Adipocyte (in vitro differentiated cells): ENCODE measurements around the gene CTTNBP2NL.

Experiments used
- DNase-seq: peaks from one replicate; pipeline ENCODE4 v3.0.0-alpha.2; 2015; ENCODE audit warnings: low read depth
- H3K27me3 ChIP-seq: replicated peaks from 2 replicates; pipeline ENCODE4 v1.7.0; 2013; ENCODE audit warnings: mild to moderate bottlenecking, low read length, moderate library complexity; ENCODE audit not compliant: control insufficient read depth, insufficient read depth
- H3K36me3 ChIP-seq: 2 replicates; pipeline ENCODE4 v1.7.0; 2013; ENCODE audit warnings: low read length, mild to moderate bottlenecking, moderate library complexity; ENCODE audit not compliant: control insufficient read depth, insufficient read depth, severe bottlenecking
- H3K4me1 ChIP-seq: 2 replicates; pipeline ENCODE4 v1.7.0; 2013; ENCODE audit warnings: mild to moderate bottlenecking, low read length, moderate library complexity; ENCODE audit not compliant: control insufficient read depth, insufficient read depth
- H3K4me3 ChIP-seq: 2 replicates; pipeline ENCODE4 v1.7.0; 2013; ENCODE audit warnings: mild to moderate bottlenecking, low read length, moderate library complexity
- H3K9ac ChIP-seq: 2 replicates; pipeline ENCODE4 v1.7.0; 2013; ENCODE audit warnings: mild to moderate bottlenecking, low read length, moderate library complexity
- H3K9me3 ChIP-seq: 2 replicates; pipeline ENCODE4 v1.7.0; 2013; ENCODE audit warnings: mild to moderate bottlenecking, low read length, moderate library complexity; ENCODE audit not compliant: control insufficient read depth

CTTNBP2NL gene

DNA sequence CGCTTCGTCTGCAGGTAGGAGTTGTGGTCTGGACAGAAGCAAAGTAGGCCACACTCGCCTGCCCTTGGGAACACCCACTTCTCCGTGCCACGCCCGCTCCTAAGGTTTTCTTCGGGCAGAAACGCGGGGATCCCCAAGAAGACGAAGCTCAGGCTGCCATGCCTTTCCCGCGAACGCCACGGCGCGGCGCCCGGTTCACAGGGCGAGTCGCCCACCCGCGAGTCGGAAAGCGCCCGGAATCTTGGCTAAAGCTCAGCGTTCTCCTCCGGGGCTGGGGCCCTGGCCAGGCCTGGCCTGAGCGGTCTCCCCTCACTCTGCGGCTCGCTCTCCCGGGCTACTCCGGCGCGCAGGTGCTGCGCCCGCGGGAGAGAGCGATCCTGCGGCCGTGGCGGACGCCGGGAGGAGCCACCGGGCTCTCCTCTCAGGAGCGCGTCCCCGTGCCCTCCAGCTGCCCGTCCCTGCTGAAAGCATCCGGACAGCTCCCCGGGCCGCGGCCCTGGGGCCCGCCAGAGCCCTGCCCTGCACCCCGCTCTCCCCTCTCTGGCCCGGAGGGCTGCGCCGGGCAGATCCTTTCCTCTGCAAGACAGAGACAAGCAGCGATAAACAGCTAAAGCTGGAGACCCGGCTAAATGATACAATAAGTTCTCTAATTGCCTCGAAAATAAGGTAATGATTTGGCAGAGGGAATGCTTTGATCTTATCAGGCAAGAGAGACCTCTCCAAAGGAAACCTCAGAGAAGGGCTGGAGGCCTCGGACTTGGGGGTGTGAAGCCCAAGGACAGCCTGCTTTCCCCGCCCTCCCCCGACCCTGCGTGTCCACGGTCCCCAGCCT is 106.0 kb downstream of the CTTNBP2NL start:
- peaks cover 15% of the 10 kb centered on the region for H3K27me3 ChIP-seq
- no peaks in the 10 kb centered on the region for H3K9me3 ChIP-seq
- H3K36me3 ChIP-seq: no peaks in the 10 kb centered on the region
- peak overlapping the region; percentile 67 for H3K9ac ChIP-seq
- peak overlapping the region; percentile 80 for H3K4me3 ChIP-seq
- peaks cover 12% of the 10 kb centered on the region for H3K4me1 ChIP-seq
- peak; percentile 93 for DNase-seq

DNA sequence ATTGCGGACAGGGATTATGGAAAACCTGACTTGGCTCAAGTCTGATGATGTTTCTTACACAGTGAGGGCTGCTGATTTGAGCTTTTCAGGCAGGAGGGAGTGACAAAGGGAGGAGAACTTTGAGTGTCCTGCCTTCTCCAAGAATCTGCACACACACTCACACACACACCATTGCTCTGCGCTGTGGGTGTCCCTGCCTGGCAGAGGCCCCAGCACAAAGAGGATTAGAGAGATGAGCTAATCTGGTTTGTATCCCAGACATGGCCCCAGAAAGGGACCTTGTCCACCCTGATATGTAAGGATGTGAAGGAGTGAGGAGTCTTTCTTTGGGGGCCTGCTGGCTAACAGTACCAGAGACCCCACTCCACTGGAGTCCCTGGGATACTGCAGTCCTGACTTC is 106.8 kb downstream of the CTTNBP2NL start:
- peak overlapping the region; percentile 80 for H3K4me3 ChIP-seq
- peak; percentile 35 for DNase-seq
- H3K36me3 ChIP-seq: no peaks in the 10 kb centered on the region
- no peaks in the 10 kb centered on the region for H3K9me3 ChIP-seq
- H3K4me1 ChIP-seq: peaks cover 13% of the 10 kb centered on the region
- H3K9ac ChIP-seq: peak overlapping the region; percentile 67
- H3K27me3 ChIP-seq: peaks cover 23% of the 10 kb centered on the region

DNA sequence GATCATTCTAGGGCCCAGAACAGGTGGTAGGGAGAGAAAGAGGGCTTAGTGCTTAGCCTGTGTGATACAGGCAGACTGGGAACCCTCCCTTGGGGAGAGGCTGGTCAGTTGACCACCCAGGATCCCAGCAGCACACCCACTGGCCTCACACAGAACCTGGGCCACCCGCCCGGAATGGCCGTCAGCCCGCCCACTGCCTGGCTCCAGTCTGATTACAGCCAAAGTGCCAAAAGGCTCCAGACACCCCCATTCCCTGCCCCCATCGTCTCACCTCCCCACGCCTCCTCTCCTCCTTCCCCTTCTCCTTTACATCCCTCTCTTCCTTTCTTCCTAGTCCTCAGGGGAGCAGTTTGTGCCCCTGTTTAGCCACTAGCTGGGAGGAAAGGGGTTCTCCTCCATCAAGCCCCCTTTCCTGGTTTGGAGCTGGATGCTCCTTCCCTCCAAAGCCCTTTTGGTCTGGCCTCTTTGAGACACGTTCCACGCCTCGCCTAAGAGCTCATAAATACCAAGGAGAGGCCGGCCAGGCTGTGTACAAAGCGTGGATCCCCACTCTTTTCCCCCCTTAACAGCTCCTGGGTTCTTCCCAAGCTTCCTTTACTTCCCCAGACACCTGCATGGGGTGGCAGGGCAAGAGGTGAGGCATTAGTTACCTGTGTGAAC is 108.1 kb downstream of the CTTNBP2NL start:
- H3K9me3 ChIP-seq: no peaks in the 10 kb centered on the region
- peaks cover 19% of the 10 kb centered on the region for H3K4me1 ChIP-seq
- H3K9ac ChIP-seq: no peak overlapping the region
- DNase-seq: no peak
- H3K4me3 ChIP-seq: no peak overlapping the region
- peaks cover 31% of the 10 kb centered on the region for H3K27me3 ChIP-seq
- H3K36me3 ChIP-seq: no peaks in the 10 kb centered on the region

DNA sequence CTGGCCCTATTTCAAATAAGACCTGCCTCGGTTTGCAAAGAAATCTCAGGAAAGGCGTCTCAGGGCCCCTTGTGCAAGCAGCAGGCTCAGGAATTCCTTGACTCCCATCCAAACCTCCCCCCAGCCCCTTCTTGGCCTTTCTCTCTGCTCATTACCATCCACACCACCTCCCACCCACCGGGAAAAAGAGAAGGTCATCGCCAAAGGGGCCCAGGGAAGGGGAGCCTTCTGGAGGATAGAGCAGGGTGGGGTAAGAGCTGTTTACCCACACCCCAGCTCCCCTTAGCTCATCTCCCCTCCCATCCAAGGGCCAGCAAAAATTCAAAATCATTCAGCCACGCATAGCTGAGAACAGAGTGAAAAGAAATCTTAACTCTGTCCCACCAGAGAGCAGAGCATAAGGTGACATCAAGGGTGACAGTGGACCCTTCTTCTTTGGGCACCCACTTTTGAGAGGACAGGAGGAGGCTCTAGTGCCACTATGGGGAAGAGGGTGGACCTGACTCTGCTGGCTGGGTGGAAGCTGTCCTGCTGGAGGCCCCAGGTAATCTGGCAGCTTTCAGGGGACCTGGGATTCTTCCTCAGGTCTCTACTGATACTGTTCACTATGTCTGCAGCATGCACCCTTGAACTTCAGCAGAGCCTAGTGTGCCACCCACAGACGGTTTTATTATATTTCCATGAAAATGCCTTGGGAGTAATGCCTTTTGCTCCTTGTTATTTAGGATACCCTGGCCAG is 108.8 kb downstream of the CTTNBP2NL start:
- H3K27me3 ChIP-seq: peaks cover 31% of the 10 kb centered on the region
- no peaks in the 10 kb centered on the region for H3K36me3 ChIP-seq
- H3K4me3 ChIP-seq: no peak overlapping the region
- no peaks in the 10 kb centered on the region for H3K9me3 ChIP-seq
- H3K9ac ChIP-seq: no peak overlapping the region
- H3K4me1 ChIP-seq: peaks cover 19% of the 10 kb centered on the region
- no peak for DNase-seq

DNA sequence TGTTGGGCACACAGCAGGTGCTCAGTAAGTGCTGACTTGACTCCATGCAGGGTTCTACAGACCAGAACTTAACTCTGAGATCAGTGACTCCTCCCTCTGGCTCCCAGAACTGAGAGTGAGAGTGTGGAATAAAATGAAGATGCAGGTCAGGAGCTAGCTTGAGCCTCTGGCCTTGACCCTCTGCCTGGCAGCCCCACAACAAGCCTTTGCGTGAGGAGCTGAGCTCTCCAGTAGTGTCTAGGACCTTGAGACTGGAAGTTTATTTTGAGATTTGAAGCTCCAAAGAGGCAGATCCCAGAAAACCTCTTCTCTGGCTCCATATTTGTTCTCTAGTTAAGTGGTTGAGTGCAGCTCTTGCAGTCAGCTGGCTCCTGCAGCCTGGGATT is 109.4 kb downstream of the CTTNBP2NL start:
- H3K9me3 ChIP-seq: no peaks in the 10 kb centered on the region
- H3K27me3 ChIP-seq: peaks cover 31% of the 10 kb centered on the region
- H3K9ac ChIP-seq: no peak overlapping the region
- DNase-seq: no peak
- H3K4me3 ChIP-seq: no peak overlapping the region
- no peaks in the 10 kb centered on the region for H3K36me3 ChIP-seq
- peaks cover 19% of the 10 kb centered on the region for H3K4me1 ChIP-seq

DNA sequence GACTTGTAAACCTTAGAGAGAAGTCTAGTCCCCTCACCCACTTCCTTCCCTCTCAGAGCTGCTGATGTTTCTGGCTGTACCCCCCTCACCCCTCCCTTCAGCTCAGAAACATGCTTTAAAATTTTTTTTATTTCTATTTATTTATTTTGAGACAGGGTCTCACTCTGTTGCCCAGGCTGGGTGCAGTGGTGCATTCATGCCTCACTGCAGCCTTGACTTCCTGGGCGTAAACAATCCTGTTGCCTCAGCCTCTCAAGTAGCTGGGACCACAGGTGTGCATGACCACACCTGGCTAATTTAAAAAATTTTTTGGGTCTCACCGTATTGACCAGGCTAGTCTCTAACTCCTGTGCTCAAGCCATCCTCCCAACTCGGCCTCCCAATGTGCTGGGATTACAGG is 109.9 kb downstream of the CTTNBP2NL start:
- Histone ChIP-seq H3K4me1 (peaks cover 19% of the 10 kb centered on the region), H3K36me3 (no peaks in the 10 kb centered on the region), H3K9ac (no peak overlapping the region), H3K9me3 (no peaks in the 10 kb centered on the region), H3K27me3 (peaks cover 31% of the 10 kb centered on the region), H3K4me3 (no peak overlapping the region)
- DNase-seq: no peak

DNA sequence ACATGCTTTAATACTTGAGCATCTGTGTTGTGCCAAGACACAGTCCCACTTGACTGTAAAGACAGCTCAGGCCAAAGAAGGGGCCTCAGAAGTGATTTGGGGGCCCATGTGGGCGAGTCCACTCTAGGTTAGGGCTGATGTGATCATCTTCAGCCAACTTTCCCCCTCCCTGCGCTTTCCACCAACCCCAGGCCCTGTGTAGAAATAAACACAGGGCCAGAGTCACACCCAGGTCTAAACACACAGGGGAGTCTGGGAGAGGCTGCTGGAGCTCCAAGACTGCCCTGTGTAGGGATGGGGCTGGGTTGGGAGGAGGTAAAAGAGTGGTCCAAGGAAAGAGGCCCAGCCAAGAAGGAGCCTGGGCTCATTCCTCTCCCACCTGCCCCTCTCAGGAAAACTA is 110.3 kb downstream of the CTTNBP2NL start:
- Histone ChIP-seq H3K36me3 (no peaks in the 10 kb centered on the region), H3K4me1 (peaks cover 19% of the 10 kb centered on the region), H3K4me3 (no peak overlapping the region), H3K9me3 (no peaks in the 10 kb centered on the region), H3K9ac (no peak overlapping the region), H3K27me3 (peaks cover 31% of the 10 kb centered on the region)
- no peak for DNase-seq

DNA sequence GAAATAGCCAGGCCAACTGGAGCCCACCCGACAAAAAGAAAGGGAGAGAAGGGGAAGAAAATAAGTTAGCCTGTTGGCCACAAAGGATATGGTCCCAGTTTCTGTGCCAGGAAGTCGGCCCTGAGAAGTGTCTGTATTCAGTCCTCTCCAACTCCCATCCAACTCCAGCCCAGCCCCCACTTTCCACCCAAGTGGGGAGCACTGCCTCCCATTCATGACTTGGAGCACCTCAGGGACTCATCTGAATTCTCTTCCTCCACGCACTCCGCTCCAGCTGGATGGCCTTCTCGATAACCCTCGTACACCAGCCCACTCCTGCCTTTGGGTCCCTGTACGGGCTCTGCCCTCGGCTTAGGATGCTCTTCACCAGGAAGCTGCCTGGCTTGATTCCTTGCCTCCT is 110.7 kb downstream of the CTTNBP2NL start:
- H3K9ac ChIP-seq: no peak overlapping the region
- no peaks in the 10 kb centered on the region for H3K9me3 ChIP-seq
- no peaks in the 10 kb centered on the region for H3K36me3 ChIP-seq
- no peak for DNase-seq
- peaks cover 31% of the 10 kb centered on the region for H3K27me3 ChIP-seq
- no peak overlapping the region for H3K4me3 ChIP-seq
- H3K4me1 ChIP-seq: peaks cover 19% of the 10 kb centered on the region

DNA sequence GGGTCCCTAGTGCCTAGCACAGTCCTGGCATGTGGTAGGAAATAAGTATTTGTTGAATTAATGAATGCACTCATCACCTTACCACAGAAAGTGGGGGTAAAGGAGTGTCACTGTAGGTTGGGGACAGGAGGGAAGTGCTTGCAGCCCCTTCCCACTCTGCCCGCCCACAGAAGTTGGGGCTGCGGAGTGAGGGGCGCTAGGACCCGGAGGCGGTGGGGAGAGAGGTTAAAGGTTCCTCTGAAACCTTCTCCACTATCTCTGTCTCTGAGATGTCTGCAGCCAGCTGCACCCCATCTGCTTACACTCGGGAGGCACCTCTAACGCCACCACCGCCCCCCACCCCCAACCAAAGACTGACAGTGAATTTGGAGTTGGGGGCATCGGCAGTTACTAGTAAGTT is 111.3 kb downstream of the CTTNBP2NL start:
- Histone ChIP-seq H3K9ac (no peak overlapping the region), H3K27me3 (peaks cover 31% of the 10 kb centered on the region), H3K4me1 (peaks cover 17% of the 10 kb centered on the region), H3K4me3 (no peak overlapping the region), H3K36me3 (no peaks in the 10 kb centered on the region), H3K9me3 (no peaks in the 10 kb centered on the region)
- DNase-seq: no peak

DNA sequence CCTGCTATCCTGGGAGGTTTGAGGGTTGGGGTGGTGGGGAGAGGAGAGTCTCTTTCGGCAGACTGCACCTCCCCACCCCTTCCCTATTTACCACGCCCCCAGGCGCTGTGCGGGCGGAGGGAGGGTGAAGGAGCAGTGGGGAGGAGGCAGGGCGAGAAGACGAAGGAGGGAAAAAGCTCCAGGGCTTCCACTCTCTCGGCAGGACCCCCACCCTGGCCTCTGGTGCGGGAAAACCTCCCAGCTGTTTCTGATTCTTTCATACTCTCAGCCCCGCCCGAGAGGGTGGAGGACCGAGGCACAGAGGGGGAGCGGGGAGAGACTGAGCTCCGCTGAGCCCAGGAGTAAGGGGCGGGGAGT is 111.9 kb downstream of the CTTNBP2NL start:
- Histone ChIP-seq H3K9me3 (no peaks in the 10 kb centered on the region), H3K9ac (peak overlapping the region; percentile 15), H3K27me3 (peaks cover 31% of the 10 kb centered on the region), H3K4me1 (peaks cover 12% of the 10 kb centered on the region), H3K36me3 (no peaks in the 10 kb centered on the region), H3K4me3 (peak overlapping the region; percentile 76)
- DNase-seq: peak; percentile 47

DNA sequence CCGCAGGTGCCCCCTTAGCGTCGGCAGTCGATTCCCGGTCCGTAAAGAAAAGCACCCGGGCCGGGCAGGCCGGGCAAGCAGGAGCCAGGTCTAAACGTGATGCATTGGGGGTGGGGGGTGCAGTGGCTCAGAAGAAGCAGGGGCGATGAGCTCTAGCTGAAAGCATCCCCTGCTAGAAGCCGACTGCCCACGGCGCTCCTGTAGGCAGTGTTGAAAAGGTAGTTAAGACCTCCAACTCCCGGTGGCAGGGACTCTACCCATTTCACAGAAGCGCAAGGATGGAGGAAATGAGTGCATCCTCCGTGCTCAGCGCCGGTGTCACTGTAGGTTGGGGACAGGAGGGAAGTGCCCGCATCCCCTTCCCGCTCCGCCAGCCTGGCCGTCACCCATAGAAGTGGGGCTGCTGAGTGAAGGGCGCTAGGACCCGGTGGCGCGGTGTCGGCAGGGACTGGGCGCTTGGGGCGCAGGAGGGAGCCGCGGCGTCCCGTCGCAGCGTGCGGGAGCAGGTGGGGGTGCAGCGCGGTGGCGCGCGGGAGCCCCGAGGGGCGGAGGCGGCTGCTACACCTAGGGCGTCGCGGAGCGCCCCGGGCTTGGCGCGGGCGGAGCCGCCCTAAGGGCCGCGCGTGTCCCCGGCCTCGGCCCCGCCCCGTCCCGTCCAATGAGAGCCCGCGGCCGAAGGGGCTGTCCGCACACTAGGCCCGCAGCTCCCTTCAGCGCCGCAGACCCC is 112.4 kb downstream of the CTTNBP2NL start, which contains the start of gene WNT2B:
WNT2B (plus strand) TSS at position 688 of the 727 bp plus-strand sequence. CDS start 298 bp downstream, outside the sequence.
- H3K27me3 ChIP-seq: peaks cover 29% of the 10 kb centered on the region
- DNase-seq: peak; percentile 59
- H3K9ac ChIP-seq: peak within 1 kb of the TSS; percentile 24
- H3K4me3 ChIP-seq: peak within 1 kb of the TSS; percentile 76
- peaks cover 7% of the 10 kb centered on the region for H3K4me1 ChIP-seq
- H3K36me3 ChIP-seq: no peaks in the 10 kb centered on the region
- H3K9me3 ChIP-seq: no peaks in the 10 kb centered on the region
